Activated B cell treated with CpG ODN at 0.5 μM for 24 hours (primary cell): Measurements from ENCODE around the gene EIF4E2. TPM values are rescaled to one million over a fixed set of nuclear protein-coding genes. Genes with fewer than 3 reads are reported as not detected.
"Not testable (repeated sequence)": the region's sequence is repeated elsewhere in the genome, so short reads cannot be mapped to it uniquely, and the experiment has no call there.

Source experiments
- ATAC-seq: fragments of 200-7000 bp; cut with Tn5 transposase; one replicate; pipeline ENCODE4 v1.10.0; 2021; ENCODE audit warnings: low read depth, mild to moderate bottlenecking, moderate library complexity
- CTCF ChIA-PET: fragments of 350-600 bp; sonication (Branson Sonifier 250); formaldehyde crosslinking; loops from one replicate; lab custom pipeline; 2021; ENCODE audit warnings: antibody characterized with exemption; lab: Charles Lee
- POLR2A ChIA-PET: fragments of 350-600 bp; sonication (Branson Sonifier 250); formaldehyde crosslinking; loops from one replicate; lab custom pipeline; 2021; ENCODE audit warnings: antibody characterized with exemption; lab: Charles Lee
- DNase-seq: peaks from one replicate; pipeline ENCODE4 v3.0.0; 2022
- H3K27ac Mint-ChIP-seq: one replicate; pipeline ENCODE4 v1.8.0; 2020; ENCODE audit warnings: mixed read lengths
- H3K27me3 Mint-ChIP-seq: one replicate; pipeline ENCODE4 v1.8.0; 2021; ENCODE audit warnings: mixed read lengths
- H3K36me3 Mint-ChIP-seq: one replicate; pipeline ENCODE4 v1.8.0; 2021; ENCODE audit warnings: low read depth, mixed read lengths
- H3K4me1 Mint-ChIP-seq: one replicate; pipeline ENCODE4 v1.8.0; 2021; ENCODE audit warnings: mixed read lengths
- H3K4me3 Mint-ChIP-seq: one replicate; pipeline ENCODE4 v1.8.0; 2020; ENCODE audit warnings: mild to moderate bottlenecking, mixed read lengths
- H3K9me3 Mint-ChIP-seq: one replicate; pipeline ENCODE4 v1.8.0; 2020; ENCODE audit warnings: mixed read lengths
- CTCF ChIP-seq: fragments of 200-600 bp; IDR thresholded peaks from one replicate; pipeline ENCODE4 v1.8.0; 2022; ENCODE audit warnings: antibody characterized with exemption, mild to moderate bottlenecking
- intact Hi-C: fragments of 100-400 bp; cut with micrococcal nuclease; formaldehyde crosslinking; loops from one replicate; pipeline ENCODE4 v1.15.1; 2024
- total RNA-seq: library from RNA; stranded (reverse); gene quantifications from 2 replicates; pipeline ENCODE4 v1.2.3, GENCODE V29; 2022

EIF4E2 gene
- total RNA-seq, 1 donor from 2014 or later: 63.2 TPM

- H3K4me1 Mint-ChIP-seq: peaks cover 3% of the 10 kb centered on the region
- ChIA-PET CTCF (no interaction called here), POLR2A (no interaction called here)
- H3K27me3 Mint-ChIP-seq: peaks cover 30% of the 10 kb centered on the region
- H3K9me3 Mint-ChIP-seq: no peaks in the 10 kb centered on the region
- TF ChIP-seq CTCF: no peak
- H3K4me3 Mint-ChIP-seq: no peak overlapping the region
- DNase-seq (no peak), ATAC-seq (no peak)
- H3K36me3 Mint-ChIP-seq: no peaks in the 10 kb centered on the region
- H3K27ac Mint-ChIP-seq: no peak overlapping the region
- intact Hi-C loops: no loop called here
Measured at GRCh38 chr2:232528746-232529460, 21.6 kb upstream of the EIF4E2 start.

GRCh38 chr2:232529806-232530547 lies 20.5 kb upstream of the EIF4E2 start:
- TF ChIP-seq CTCF: no peak
- no peak overlapping the region for H3K27ac Mint-ChIP-seq
- no peak overlapping the region for H3K4me3 Mint-ChIP-seq
- ATAC-seq (no peak), DNase-seq (no peak)
- no peaks in the 10 kb centered on the region for H3K36me3 Mint-ChIP-seq
- intact Hi-C loops: no loop called here
- ChIA-PET POLR2A (no interaction called here), CTCF (no interaction called here)
- H3K9me3 Mint-ChIP-seq: no peaks in the 10 kb centered on the region
- peaks cover 21% of the 10 kb centered on the region for H3K27me3 Mint-ChIP-seq
- H3K4me1 Mint-ChIP-seq: no peaks in the 10 kb centered on the region

GRCh38 chr2:232530626-232531260 lies 19.7 kb upstream of the EIF4E2 start:
- CTCF ChIA-PET: interaction anchor here (1.1 kb wide), 1 partner anchor 10 kb away, joined by 3 read pairs; no protein-coding TSS in a partner anchor
- POLR2A ChIA-PET: no interaction called here
- H3K4me1 Mint-ChIP-seq: no peaks in the 10 kb centered on the region
- intact Hi-C loops: no loop called here
- H3K27me3 Mint-ChIP-seq: peaks cover 21% of the 10 kb centered on the region
- no peak for TF ChIP-seq CTCF
- H3K4me3 Mint-ChIP-seq: no peak overlapping the region
- H3K9me3 Mint-ChIP-seq: no peaks in the 10 kb centered on the region
- H3K36me3 Mint-ChIP-seq: no peaks in the 10 kb centered on the region
- H3K27ac Mint-ChIP-seq: no peak overlapping the region
- ATAC-seq: no peak
- DNase-seq: no peak

GRCh38 chr2:232532419-232532818 lies 18.1 kb upstream of the EIF4E2 start:
- no peak for TF ChIP-seq CTCF
- Mint-ChIP-seq H3K4me1 (no peaks in the 10 kb centered on the region), H3K36me3 (no peaks in the 10 kb centered on the region), H3K4me3 (no peak overlapping the region), H3K27ac (no peak overlapping the region), H3K9me3 (peaks cover 4% of the 10 kb centered on the region), H3K27me3 (peaks cover 12% of the 10 kb centered on the region)
- ChIA-PET POLR2A (interaction anchor here (0.7 kb wide), 1 partner anchor 14 kb away, joined by 10 read pairs; no protein-coding TSS in a partner anchor), CTCF (no interaction called here)
- intact Hi-C loops: no loop called here
- no peak for ATAC-seq
- DNase-seq: no peak

- H3K9me3 Mint-ChIP-seq, H3K4me3 Mint-ChIP-seq, H3K27ac Mint-ChIP-seq, H3K4me1 Mint-ChIP-seq, CTCF ChIA-PET, DNase-seq, H3K36me3 Mint-ChIP-seq, intact Hi-C loops, ATAC-seq, POLR2A ChIA-PET: not testable (repeated sequence)
- peaks cover 10% of the 10 kb centered on the region for H3K27me3 Mint-ChIP-seq
Measured at GRCh38 chr2:232532821-232533220, 17.7 kb upstream of the EIF4E2 start.
